Vagina (tissue), 2 donors: ENCODE measurements around the gene ILK. TPM values are rescaled to one million over a fixed set of nuclear protein-coding genes. Genes with fewer than 3 reads are reported as not detected.

Experiments used
- DNase-seq, 2 donors: peaks; one replicate each; pipeline ENCODE4 v3.0.0-alpha.2; 2017; ENCODE audit errors: extremely low spot score in 2 of 2
- H3K27ac ChIP-seq: fragments of 200-600 bp; sonication (generic); one replicate; pipeline ENCODE4 v1.5.1; 2019
- H3K27me3 ChIP-seq: fragments of 200-600 bp; sonication (generic); one replicate; pipeline ENCODE4 v1.5.1; 2019
- H3K36me3 ChIP-seq, 2 donors: fragments of 200-600 bp; sonication (generic); one replicate each; pipeline ENCODE4 v1.5.1; 2017 to 2019
- H3K4me1 ChIP-seq: fragments of 200-600 bp; sonication (generic); one replicate; pipeline ENCODE4 v1.5.1; 2019
- H3K4me3 ChIP-seq, 2 donors: fragments of 200-600 bp; sonication (generic); 1 replicate in 1 of 2; 2 replicates in 1 of 2; pipeline ENCODE4 v1.5.1; 2016 to 2019
- H3K9me3 ChIP-seq: fragments of 200-600 bp; sonication (generic); one replicate; pipeline ENCODE4 v1.5.1; 2019
- POLR2A ChIP-seq, 2 donors: fragments of 450-650 bp; IDR thresholded peaks; one replicate each; pipeline ENCODE4 v1.6.1; 2017; ENCODE audit warnings: antibody characterized with exemption in 2 of 2, mild to moderate bottlenecking in 2 of 2, moderate library complexity in 2 of 2
- POLR2AphosphoS5 ChIP-seq, 2 donors: sonication (generic); formaldehyde crosslinking; IDR thresholded peaks; one replicate each; pipeline ENCODE4 v1.9.0; 2017; ENCODE audit warnings: antibody characterized with exemption in 2 of 2, mild to moderate bottlenecking in 2 of 2, low read depth in 1 of 2; ENCODE audit not compliant: insufficient read depth in 1 of 2
- intact Hi-C: fragments of 100-400 bp; cut with DNase I; formaldehyde crosslinking; loops from one replicate; pipeline ENCODE4 v1.15.1; 2023
- total RNA-seq: library from RNA; depleted of rRNA; stranded (reverse); fragments of >200 nt; gene quantifications from one replicate; pipeline ENCODE4 v1.2.3, GENCODE V29; 2016
- TF ChIP-seq, protein P1 (sequence below), 3 experiments: fragments of 450-650 bp in 2 of 3; fragments of 200-600 bp in 1 of 3; sonication (generic) in 1 of 3; IDR thresholded peaks; one replicate each; pipeline ENCODE4 v1.5.1; 2017 to 2019; ENCODE audit warnings: antibody characterized with exemption in 3 of 3, mild to moderate bottlenecking in 2 of 3, moderate library complexity in 2 of 3

Gene ILK
- total RNA-seq, 1 donor from 2014 or later = 149 TPM

DNA sequence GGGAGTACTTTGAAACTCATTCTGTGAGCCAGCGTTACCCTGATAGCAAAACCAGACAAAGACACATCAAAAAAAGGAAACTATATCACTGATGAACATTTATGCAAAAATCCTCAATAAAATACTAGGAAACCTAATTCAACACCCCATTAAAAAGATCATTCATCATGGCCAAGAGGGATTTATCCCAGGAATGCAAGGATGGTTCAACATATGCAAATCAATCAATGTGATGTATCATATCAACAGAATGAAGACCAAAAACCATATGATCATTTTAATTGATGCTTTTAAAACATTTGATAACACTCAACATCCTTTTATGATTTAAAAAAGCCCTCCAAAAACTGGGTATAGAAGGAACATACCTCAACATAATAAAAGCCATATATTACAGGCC lies 20.0 kb upstream of the ILK start:
- Histone ChIP-seq H3K9me3 (no peaks in the 10 kb centered on the region), H3K36me3 (no peaks in the 10 kb centered on the region), H3K4me3 (no peak overlapping the region), H3K4me1 (no peaks in the 10 kb centered on the region), H3K27ac (no peak overlapping the region), H3K27me3 (no peaks in the 10 kb centered on the region)
- intact Hi-C loops = no loop called here
- no peak for TF ChIP-seq POLR2AphosphoS5 (IDR thresholded peaks at IDR 0.05; ENCODE audit: insufficient read depth in 1 of 2, low read depth in 1 of 2)
- no peak for TF ChIP-seq POLR2A (IDR thresholded peaks at IDR 0.05)
- TF ChIP-seq, protein P1, sequence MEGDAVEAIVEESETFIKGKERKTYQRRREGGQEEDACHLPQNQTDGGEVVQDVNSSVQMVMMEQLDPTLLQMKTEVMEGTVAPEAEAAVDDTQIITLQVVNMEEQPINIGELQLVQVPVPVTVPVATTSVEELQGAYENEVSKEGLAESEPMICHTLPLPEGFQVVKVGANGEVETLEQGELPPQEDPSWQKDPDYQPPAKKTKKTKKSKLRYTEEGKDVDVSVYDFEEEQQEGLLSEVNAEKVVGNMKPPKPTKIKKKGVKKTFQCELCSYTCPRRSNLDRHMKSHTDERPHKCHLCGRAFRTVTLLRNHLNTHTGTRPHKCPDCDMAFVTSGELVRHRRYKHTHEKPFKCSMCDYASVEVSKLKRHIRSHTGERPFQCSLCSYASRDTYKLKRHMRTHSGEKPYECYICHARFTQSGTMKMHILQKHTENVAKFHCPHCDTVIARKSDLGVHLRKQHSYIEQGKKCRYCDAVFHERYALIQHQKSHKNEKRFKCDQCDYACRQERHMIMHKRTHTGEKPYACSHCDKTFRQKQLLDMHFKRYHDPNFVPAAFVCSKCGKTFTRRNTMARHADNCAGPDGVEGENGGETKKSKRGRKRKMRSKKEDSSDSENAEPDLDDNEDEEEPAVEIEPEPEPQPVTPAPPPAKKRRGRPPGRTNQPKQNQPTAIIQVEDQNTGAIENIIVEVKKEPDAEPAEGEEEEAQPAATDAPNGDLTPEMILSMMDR (IDR thresholded peaks at IDR 0.05) = no peak
- DNase-seq = no peak

DNA sequence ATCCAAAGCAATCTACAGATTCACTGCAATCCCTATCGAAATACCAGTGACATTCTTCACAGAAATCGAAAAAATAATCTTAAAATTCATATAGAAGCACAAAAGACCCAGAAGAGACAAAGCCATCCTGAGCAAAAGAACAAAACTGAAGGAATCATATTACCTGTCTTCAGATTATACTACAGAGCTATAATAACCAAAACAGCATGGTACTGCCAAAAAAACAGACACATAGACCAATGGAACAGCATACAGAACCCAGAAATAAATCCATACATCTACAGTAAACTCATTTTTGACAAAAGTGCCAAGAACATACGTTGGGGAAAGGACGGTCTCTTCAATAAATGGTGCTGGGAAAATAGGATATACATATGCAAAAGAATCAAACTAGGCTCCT lies 19.0 kb upstream of the ILK start:
- intact Hi-C loops = no loop called here
- Histone ChIP-seq H3K9me3 (no peaks in the 10 kb centered on the region), H3K27me3 (no peaks in the 10 kb centered on the region), H3K27ac (no peak overlapping the region), H3K4me3 (no peak overlapping the region), H3K36me3 (no peaks in the 10 kb centered on the region), H3K4me1 (no peaks in the 10 kb centered on the region)
- no peak for TF ChIP-seq POLR2AphosphoS5 (IDR thresholded peaks at IDR 0.05; ENCODE audit: insufficient read depth in 1 of 2, low read depth in 1 of 2)
- TF ChIP-seq, protein P1 (IDR thresholded peaks at IDR 0.05) = no peak
- TF ChIP-seq POLR2A (IDR thresholded peaks at IDR 0.05) = no peak
- no peak for DNase-seq

DNA sequence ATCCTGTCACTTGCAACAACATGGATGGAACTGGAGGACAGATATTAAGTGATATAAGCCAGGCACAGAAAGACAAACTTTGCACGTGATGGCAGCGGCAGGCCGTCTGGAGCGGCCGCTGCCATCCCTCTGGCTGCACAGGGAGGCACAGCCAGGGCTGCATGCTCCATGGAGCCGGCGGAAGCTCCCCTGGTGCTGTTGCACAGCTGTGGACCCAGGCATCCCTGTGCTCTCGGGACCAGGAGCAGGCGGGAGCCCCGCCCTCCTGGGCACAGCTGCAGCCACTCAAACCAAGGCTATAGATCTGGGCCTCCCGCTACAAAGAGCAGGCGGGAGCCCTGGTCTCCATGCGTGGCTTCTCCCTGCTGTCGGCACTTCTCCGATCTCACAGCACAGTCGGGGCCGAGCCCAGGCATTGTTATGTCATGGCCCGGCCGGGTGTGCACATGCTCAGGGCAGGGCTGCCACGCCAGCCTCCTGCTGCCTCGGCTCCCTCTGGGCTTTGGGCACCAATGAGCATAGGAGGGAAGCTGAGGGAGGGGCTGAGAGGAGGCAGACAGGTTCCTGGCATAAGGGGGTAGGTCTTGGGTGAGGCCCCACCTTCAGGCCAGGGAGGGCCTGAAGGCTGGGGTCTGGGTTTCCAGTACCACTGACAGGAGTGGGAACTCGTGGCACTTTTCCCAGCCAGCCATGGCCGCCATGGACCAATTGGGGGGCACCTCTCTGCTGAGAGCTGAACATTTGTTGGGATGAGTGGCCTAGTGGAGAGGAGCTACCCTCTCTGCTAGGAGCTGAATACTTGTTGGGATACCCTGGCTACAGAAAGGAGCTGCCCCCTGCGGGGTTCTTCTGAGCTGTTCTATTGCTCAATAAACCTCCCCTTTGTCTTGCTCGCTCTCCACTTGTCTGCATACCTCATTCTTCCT lies 16.9 kb upstream of the ILK start:
- H3K4me1 ChIP-seq = no peaks in the 10 kb centered on the region
- TF ChIP-seq, protein P1 (IDR thresholded peaks at IDR 0.05) = no peak
- TF ChIP-seq POLR2A (IDR thresholded peaks at IDR 0.05) (no peak), POLR2AphosphoS5 (IDR thresholded peaks at IDR 0.05; ENCODE audit: insufficient read depth in 1 of 2, low read depth in 1 of 2) (no peak)
- H3K27ac ChIP-seq = no peak overlapping the region
- no peaks in the 10 kb centered on the region for H3K9me3 ChIP-seq
- no peak overlapping the region for H3K4me3 ChIP-seq
- no peak for DNase-seq
- no peaks in the 10 kb centered on the region for H3K36me3 ChIP-seq
- H3K27me3 ChIP-seq = no peaks in the 10 kb centered on the region
- intact Hi-C loops = no loop called here

DNA sequence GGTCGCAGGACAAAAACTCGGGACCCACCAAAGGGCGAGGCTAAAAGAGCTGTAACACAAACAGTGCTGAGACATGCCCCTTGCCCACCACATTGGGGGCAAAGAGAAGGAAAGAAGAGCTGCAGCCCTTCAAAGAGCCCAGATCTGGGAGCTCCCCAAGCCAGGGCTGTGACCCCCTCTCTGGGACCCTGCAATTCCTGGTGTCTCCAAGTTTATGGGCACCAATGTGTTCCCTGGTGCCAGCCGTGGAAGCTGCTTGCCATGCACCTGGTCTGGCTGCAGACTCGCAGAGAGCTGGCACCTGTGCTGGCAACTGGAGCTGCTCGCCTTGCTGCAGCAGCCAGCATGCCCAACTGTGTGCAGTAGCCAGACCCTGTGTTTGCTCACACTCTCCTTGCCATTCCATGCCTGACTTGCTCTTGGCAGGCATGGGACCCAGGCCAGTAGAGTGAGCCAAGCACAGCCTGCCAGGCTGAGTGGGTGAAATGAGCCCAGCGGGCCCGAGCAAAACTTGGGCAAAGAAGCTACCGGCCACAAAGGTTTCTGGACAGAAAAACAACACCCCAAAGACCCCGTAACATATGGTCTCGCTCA lies 16.1 kb upstream of the ILK start:
- intact Hi-C loops = no loop called here
- Histone ChIP-seq H3K4me1 (no peaks in the 10 kb centered on the region), H3K27ac (no peak overlapping the region), H3K9me3 (no peaks in the 10 kb centered on the region), H3K36me3 (peaks cover 0 to 3% of the 10 kb centered on the region in 2 donors), H3K27me3 (no peaks in the 10 kb centered on the region), H3K4me3 (no peak overlapping the region)
- TF ChIP-seq POLR2A (IDR thresholded peaks at IDR 0.05) (no peak), POLR2AphosphoS5 (IDR thresholded peaks at IDR 0.05; ENCODE audit: insufficient read depth in 1 of 2, low read depth in 1 of 2) (no peak)
- TF ChIP-seq, protein P1 (IDR thresholded peaks at IDR 0.05) = no peak
- DNase-seq = no peak

DNA sequence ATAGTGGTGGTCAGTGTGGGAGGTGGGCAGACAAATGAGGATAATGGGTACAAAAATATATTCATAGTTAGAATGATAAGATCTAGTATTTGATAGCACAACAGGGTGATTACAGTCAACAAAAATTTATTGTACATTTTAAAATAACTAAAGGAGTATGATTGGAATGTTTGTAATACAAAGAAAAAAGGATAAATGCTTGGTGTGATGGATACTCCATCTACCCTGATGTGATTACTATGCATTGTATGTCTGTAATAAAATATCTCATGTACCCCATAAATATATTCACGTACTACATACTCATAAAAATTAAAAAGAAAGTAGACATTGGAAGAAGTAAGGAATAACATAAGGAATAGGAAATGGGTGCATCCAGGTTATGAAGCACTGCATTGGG lies 15.6 kb upstream of the ILK start:
- TF ChIP-seq, protein P1 (IDR thresholded peaks at IDR 0.05) = no peak
- intact Hi-C loops = no loop called here

More for the DNA sequence above, 15.6 kb upstream of the ILK start:
- Histone ChIP-seq H3K9me3 (no peaks in the 10 kb centered on the region), H3K4me3 (no peak overlapping the region), H3K4me1 (no peaks in the 10 kb centered on the region), H3K27me3 (no peaks in the 10 kb centered on the region), H3K27ac (no peak overlapping the region), H3K36me3 (peaks cover 0 to 7% of the 10 kb centered on the region in 2 donors)
- DNase-seq = no peak
